ENCODE results near the gene CLTCL1.

CLTCL1 gene

GRCh38 chr22:19134176-19134831 lies 157.2 kb downstream of the CLTCL1 start:
- TF ChIP-seq CTCF (IDR thresholded peaks at IDR 0.05; ENCODE audit: insufficient read depth, low read length) (no peak), REST (IDR thresholded peaks at IDR 0.05; ENCODE audit: insufficient replicate concordance, low read depth) (no peak), GABPA (IDR thresholded peaks at IDR 0.05; ENCODE audit: low read depth) (no peak), POLR2AphosphoS5 (IDR thresholded peaks at IDR 0.05; ENCODE audit: low read depth) (no peak), SPI1 (IDR thresholded peaks at IDR 0.05; ENCODE audit: borderline replicate concordance, low read depth) (no peak)
- no peak overlapping the region for H3K27ac ChIP-seq (replicated peaks)
- H3K4me3 ChIP-seq (replicated peaks; ENCODE audit: insufficient read depth, low read length): no peak overlapping the region
- no peak for DNase-seq (ENCODE audit: low read depth in 1 of 2, low spot score in 1 of 2)
- H3K27me3 ChIP-seq (ENCODE audit: insufficient read depth, poor library complexity, severe bottlenecking): no peaks in the 10 kb centered on the region

GRCh38 chr22:19133561-19133960 lies 158.0 kb downstream of the CLTCL1 start:
- no peak for DNase-seq (ENCODE audit: low read depth in 1 of 2, low spot score in 1 of 2)
- H3K27me3 ChIP-seq (ENCODE audit: insufficient read depth, poor library complexity, severe bottlenecking): no peaks in the 10 kb centered on the region
- no peak overlapping the region for H3K4me3 ChIP-seq (replicated peaks; ENCODE audit: insufficient read depth, low read length)
- no peak for TF ChIP-seq REST (IDR thresholded peaks at IDR 0.05; ENCODE audit: insufficient replicate concordance, low read depth)
- no peak for TF ChIP-seq SPI1 (IDR thresholded peaks at IDR 0.05; ENCODE audit: borderline replicate concordance, low read depth)
- TF ChIP-seq GABPA (IDR thresholded peaks at IDR 0.05; ENCODE audit: low read depth): no peak
- TF ChIP-seq POLR2AphosphoS5 (IDR thresholded peaks at IDR 0.05; ENCODE audit: low read depth): no peak
- no peak for TF ChIP-seq CTCF (IDR thresholded peaks at IDR 0.05; ENCODE audit: insufficient read depth, low read length)
- H3K27ac ChIP-seq (replicated peaks): no peak overlapping the region

GRCh38 chr22:19132693-19133400 lies 158.7 kb downstream of the CLTCL1 start:
- Histone ChIP-seq H3K27me3 (ENCODE audit: insufficient read depth, poor library complexity, severe bottlenecking) (no peaks in the 10 kb centered on the region), H3K27ac (replicated peaks) (no peak overlapping the region), H3K4me3 (replicated peaks; ENCODE audit: insufficient read depth, low read length) (no peak overlapping the region)
- DNase-seq (ENCODE audit: low read depth in 1 of 2, low spot score in 1 of 2): no peak
- TF ChIP-seq REST (IDR thresholded peaks at IDR 0.05; ENCODE audit: insufficient replicate concordance, low read depth): no peak
- no peak for TF ChIP-seq GABPA (IDR thresholded peaks at IDR 0.05; ENCODE audit: low read depth)
- no peak for TF ChIP-seq SPI1 (IDR thresholded peaks at IDR 0.05; ENCODE audit: borderline replicate concordance, low read depth)
- no peak for TF ChIP-seq POLR2AphosphoS5 (IDR thresholded peaks at IDR 0.05; ENCODE audit: low read depth)
